Trophoblast cell (in vitro differentiated cells and primary cell): Measurements from ENCODE around the gene NLRC5.

Experiments
- DNase-seq, 2 donors: peaks; one replicate each; pipeline ENCODE4 v3.0.0-alpha.2; 2016
- H2AFZ ChIP-seq: 2 replicates; pipeline ENCODE4 v1.6.1; 2013; ENCODE audit warnings: low read length, moderate library complexity, mild to moderate bottlenecking; ENCODE audit not compliant: insufficient read depth, poor library complexity
- H2AK5ac ChIP-seq: 2 replicates; pipeline ENCODE4 v1.6.1; 2013; ENCODE audit warnings: mild to moderate bottlenecking, low read length
- H2BK120ac ChIP-seq: 2 replicates; pipeline ENCODE4 v1.6.1; 2013; ENCODE audit warnings: low read length, mild to moderate bottlenecking, moderate library complexity; ENCODE audit not compliant: insufficient read depth, poor library complexity
- H2BK12ac ChIP-seq: 2 replicates; pipeline ENCODE4 v1.6.1; 2013; ENCODE audit warnings: mild to moderate bottlenecking, low read length, moderate library complexity
- H2BK5ac ChIP-seq: 2 replicates; pipeline ENCODE4 v1.6.1; 2013; ENCODE audit warnings: low read length, low read depth, moderate library complexity, mild to moderate bottlenecking; ENCODE audit not compliant: poor library complexity
- H3K14ac ChIP-seq: 2 replicates; pipeline ENCODE4 v1.6.1; 2013; ENCODE audit warnings: mild to moderate bottlenecking, low read length
- H3K18ac ChIP-seq: 2 replicates; pipeline ENCODE4 v1.6.1; 2013; ENCODE audit warnings: mild to moderate bottlenecking, low read length
- H3K23ac ChIP-seq: 2 replicates; pipeline ENCODE4 v1.6.1; 2013; ENCODE audit warnings: low read length
- H3K27ac ChIP-seq: 2 replicates; pipeline ENCODE4 v1.5.1; 2013; ENCODE audit warnings: low read depth, mild to moderate bottlenecking, inconsistent platforms, low read length, moderate library complexity
- H3K27me3 ChIP-seq: 2 replicates; pipeline ENCODE4 v1.6.1; 2013; ENCODE audit warnings: inconsistent platforms, mild to moderate bottlenecking, low read length, moderate library complexity; ENCODE audit not compliant: insufficient read depth
- H3K36me3 ChIP-seq, 2 experiments: 1 replicate in 1 of 2; 2 replicates in 1 of 2; pipeline ENCODE4 v1.6.1; 2013; ENCODE audit warnings: low read length in 2 of 2, mild to moderate bottlenecking in 2 of 2, moderate library complexity in 1 of 2; ENCODE audit not compliant: insufficient read depth in 2 of 2, control insufficient read depth in 1 of 2
- H3K4ac ChIP-seq: 2 replicates; pipeline ENCODE4 v1.6.1; 2013; ENCODE audit warnings: low read depth, mild to moderate bottlenecking, low read length, moderate library complexity
- H3K4me1 ChIP-seq, 2 experiments: 1 replicate in 1 of 2; 2 replicates in 1 of 2; pipeline ENCODE4 v1.6.1; 2013; ENCODE audit warnings: low read length in 2 of 2, mild to moderate bottlenecking in 2 of 2, moderate library complexity in 1 of 2; ENCODE audit not compliant: insufficient read depth in 2 of 2, control insufficient read depth in 1 of 2
- H3K4me2 ChIP-seq: 2 replicates; pipeline ENCODE4 v1.6.1; 2013; ENCODE audit warnings: inconsistent platforms, mild to moderate bottlenecking, low read length, moderate library complexity
- H3K4me3 ChIP-seq: 2 replicates; pipeline ENCODE4 v1.5.1; 2013; ENCODE audit warnings: mild to moderate bottlenecking, low read depth, low read length, inconsistent platforms
- H3K79me1 ChIP-seq: one replicate; pipeline ENCODE4 v1.6.1; 2013; ENCODE audit warnings: low read length
- H3K79me2 ChIP-seq: 2 replicates; pipeline ENCODE4 v1.6.1; 2013; ENCODE audit warnings: low read length, mild to moderate bottlenecking; ENCODE audit not compliant: control insufficient read depth, insufficient read depth, poor library complexity
- H3K9ac ChIP-seq: 2 replicates; pipeline ENCODE4 v1.6.1; 2013; ENCODE audit warnings: mild to moderate bottlenecking, low read length
- H3K9me3 ChIP-seq: 2 replicates; pipeline ENCODE4 v1.6.1; 2013; ENCODE audit warnings: low read depth, mild to moderate bottlenecking, control low read depth, inconsistent platforms, low read length; ENCODE audit not compliant: insufficient read depth
- H4K12ac ChIP-seq: 2 replicates; pipeline ENCODE4 v1.6.1; 2013; ENCODE audit warnings: low read depth, mild to moderate bottlenecking, low read length, moderate library complexity
- H4K8ac ChIP-seq: 2 replicates; pipeline ENCODE4 v1.6.1; 2013; ENCODE audit warnings: low read depth, mild to moderate bottlenecking, low read length, moderate library complexity
- H4K91ac ChIP-seq: one replicate; pipeline ENCODE4 v1.6.1; 2013; ENCODE audit warnings: low read depth, mild to moderate bottlenecking, low read length, moderate library complexity
- WGBS: extraction: QIAGEN DNeasy Blood & Tissue Kit; methylation state at CpG from one replicate; pipeline ENCODE4 v1.1.7; 2013; ENCODE audit warnings: missing lambda C conversion rate; ENCODE audit not compliant: insufficient read length, insufficient coverage; ENCODE audit errors: extremely low coverage; 5-methylcytosine and 5-hydroxymethylcytosine counted together

Gene NLRC5

DNA sequence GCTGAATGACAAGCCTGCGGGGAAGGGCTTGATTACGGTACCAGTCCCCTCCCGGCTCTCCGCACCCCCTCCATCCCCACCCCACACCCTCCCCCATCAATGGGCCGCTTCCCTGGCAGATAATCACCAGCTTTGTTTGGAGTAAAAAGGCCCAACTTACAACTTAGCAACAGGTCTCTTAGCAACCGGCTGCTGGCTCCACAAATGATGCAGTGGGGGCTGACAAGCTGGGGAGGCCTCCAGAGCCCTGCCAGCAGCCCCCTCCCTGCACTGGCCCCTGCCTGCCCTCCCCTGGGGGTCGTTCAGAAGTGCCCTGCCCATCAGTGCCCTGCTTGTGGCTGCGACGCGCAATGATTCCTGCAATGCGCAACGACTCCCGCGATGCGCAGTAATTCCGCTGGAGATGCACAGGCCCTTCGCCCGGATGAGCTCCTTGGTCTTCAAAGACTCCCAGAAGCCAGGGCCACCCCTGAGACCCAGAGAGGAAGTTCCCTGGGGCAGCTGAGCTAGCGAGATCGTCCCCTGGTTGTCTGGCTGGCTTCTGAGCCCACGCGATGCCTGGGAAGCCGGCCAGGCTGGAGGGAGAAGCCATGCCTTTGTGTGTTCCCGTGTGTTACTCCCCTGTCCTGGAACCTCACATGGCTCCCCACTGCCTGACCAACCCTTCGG is 126.3 kb downstream of the NLRC5 start:
- H3K36me3 ChIP-seq, result peaks cover 45 to 53% of the 10 kb centered on the region in 2 experiments
- no peak overlapping the region for H3K4me3 ChIP-seq
- H3K4me2 ChIP-seq, result no peak overlapping the region
- no peak overlapping the region for H3K9ac ChIP-seq
- DNase-seq, result no peak
- no peak overlapping the region for H3K14ac ChIP-seq
- no peak overlapping the region for H2AFZ ChIP-seq
- no peaks in the 10 kb centered on the region for H3K27me3 ChIP-seq
- H4K8ac ChIP-seq, result no peak overlapping the region
- no peak overlapping the region for H3K4ac ChIP-seq
- no peak overlapping the region for H2BK120ac ChIP-seq
- no peak overlapping the region for H3K23ac ChIP-seq
- peaks cover 2% of the 10 kb centered on the region for H3K9me3 ChIP-seq
- no peak overlapping the region for H2BK5ac ChIP-seq
- H4K91ac ChIP-seq, result no peak overlapping the region
- H3K79me1 ChIP-seq, result no peaks in the 10 kb centered on the region
- no peak overlapping the region for H2AK5ac ChIP-seq
- no peak overlapping the region for H3K27ac ChIP-seq
- no CpG with 5 or more reads among the region's 25 CpGs for WGBS
- no peak overlapping the region for H4K12ac ChIP-seq
- no peak overlapping the region for H2BK12ac ChIP-seq
- H3K18ac ChIP-seq, result no peak overlapping the region
- H3K79me2 ChIP-seq, result no peaks in the 10 kb centered on the region
- peaks cover 0 to 5% of the 10 kb centered on the region in 2 experiments for H3K4me1 ChIP-seq

DNA sequence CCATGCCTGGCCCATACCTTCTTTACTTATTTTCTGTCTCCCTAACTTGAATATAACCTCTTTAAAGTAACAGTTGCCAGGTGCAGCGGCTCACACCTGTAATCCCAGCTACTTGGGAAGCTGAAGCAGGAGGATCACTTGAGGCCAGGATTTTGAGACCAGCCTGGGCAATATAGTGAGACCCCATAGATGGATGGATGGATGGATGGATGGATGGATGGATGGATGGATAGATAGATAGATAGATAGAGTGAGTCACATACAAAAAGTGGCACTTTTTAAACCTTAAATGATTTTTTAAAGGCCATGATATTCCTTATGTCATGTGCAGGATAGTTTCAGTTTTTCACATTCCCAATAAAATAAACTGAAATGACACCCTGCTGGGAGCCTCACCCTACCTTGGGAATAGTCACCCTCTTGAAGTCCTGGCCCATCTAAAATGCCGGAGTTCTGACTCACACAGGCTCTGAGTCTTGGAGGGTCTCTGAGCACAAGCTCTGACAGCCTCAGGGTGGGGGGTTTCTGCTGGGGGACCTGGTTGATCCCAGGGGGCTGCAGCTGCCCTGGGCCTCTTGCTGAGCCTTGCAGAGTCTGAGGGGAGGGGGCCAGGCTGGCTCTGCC is 129.2 kb downstream of the NLRC5 start:
- H2BK12ac ChIP-seq, result no peak overlapping the region
- H3K27ac ChIP-seq, result no peak overlapping the region
- H2AFZ ChIP-seq, result no peak overlapping the region
- H4K91ac ChIP-seq, result no peak overlapping the region
- H3K4ac ChIP-seq, result no peak overlapping the region
- H3K79me2 ChIP-seq, result no peaks in the 10 kb centered on the region
- no peaks in the 10 kb centered on the region for H3K27me3 ChIP-seq
- H3K36me3 ChIP-seq, result peaks cover 51 to 69% of the 10 kb centered on the region in 2 experiments
- H3K4me1 ChIP-seq, result no peaks in the 10 kb centered on the region
- H3K23ac ChIP-seq, result no peak overlapping the region
- H3K9ac ChIP-seq, result no peak overlapping the region
- no peak overlapping the region for H2BK120ac ChIP-seq
- no peak overlapping the region for H3K14ac ChIP-seq
- DNase-seq, result no peak
- no peak overlapping the region for H3K4me3 ChIP-seq
- no peak overlapping the region for H2AK5ac ChIP-seq
- H3K18ac ChIP-seq, result no peak overlapping the region
- H3K9me3 ChIP-seq, result peaks cover 2% of the 10 kb centered on the region
- H3K79me1 ChIP-seq, result no peaks in the 10 kb centered on the region
- H2BK5ac ChIP-seq, result no peak overlapping the region
- H4K12ac ChIP-seq, result no peak overlapping the region
- H4K8ac ChIP-seq, result no peak overlapping the region
- H3K4me2 ChIP-seq, result no peak overlapping the region
- no CpG with 5 or more reads among the region's 2 CpGs for WGBS

DNA sequence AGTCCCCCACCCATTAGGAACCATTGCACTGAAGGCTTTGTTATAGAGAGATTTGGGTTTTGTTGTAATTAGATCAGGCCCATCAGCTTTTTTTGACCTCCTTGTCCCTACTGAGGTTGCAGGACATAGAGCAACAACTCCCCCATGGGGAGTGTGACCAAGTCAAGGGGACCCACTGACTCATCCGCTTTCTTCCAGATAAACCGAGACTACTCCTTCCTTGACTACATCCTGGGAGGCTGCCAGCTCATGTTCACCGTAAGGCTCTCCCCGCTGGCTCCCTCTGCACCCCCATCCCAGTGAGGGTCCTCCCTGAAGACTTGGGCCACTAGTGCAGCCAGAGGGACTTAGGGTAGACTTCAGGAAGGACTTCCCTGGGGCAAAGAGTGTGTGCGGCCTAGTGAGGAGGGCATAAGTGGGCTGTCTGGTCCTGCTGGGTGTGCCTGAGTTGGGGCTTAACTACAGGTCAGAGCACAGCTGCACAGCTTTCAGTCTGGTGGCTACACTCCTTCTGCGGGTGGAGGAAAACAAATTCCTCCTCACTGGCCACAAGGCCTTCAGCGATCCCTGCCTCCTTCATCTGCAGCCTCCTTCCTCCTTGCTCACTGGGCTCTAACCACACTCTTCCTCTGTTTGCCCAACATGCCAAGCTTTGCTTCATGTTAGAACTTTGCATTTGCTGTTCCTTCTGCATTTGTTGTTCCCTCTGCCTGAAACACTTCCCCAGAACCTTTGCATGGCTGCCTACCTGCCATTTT is 134.0 kb downstream of the NLRC5 start:
- Histone ChIP-seq H4K8ac (no peak overlapping the region), H2AK5ac (no peak overlapping the region), H3K4ac (no peak overlapping the region), H2AFZ (no peak overlapping the region), H3K79me2 (no peaks in the 10 kb centered on the region), H3K18ac (no peak overlapping the region), H3K27ac (no peak overlapping the region), H2BK120ac (no peak overlapping the region), H3K4me3 (no peak overlapping the region), H3K4me1 (no peaks in the 10 kb centered on the region), H3K36me3 (peaks cover 25 to 42% of the 10 kb centered on the region in 2 experiments), H4K12ac (no peak overlapping the region), H3K27me3 (no peaks in the 10 kb centered on the region), H3K9me3 (peaks cover 2% of the 10 kb centered on the region), H3K4me2 (no peak overlapping the region), H3K79me1 (no peaks in the 10 kb centered on the region), H3K14ac (no peak overlapping the region), H2BK12ac (no peak overlapping the region), H3K9ac (no peak overlapping the region), H3K23ac (no peak overlapping the region), H2BK5ac (no peak overlapping the region), H4K91ac (no peak overlapping the region)
- WGBS, result no CpG with 5 or more reads among the region's 7 CpGs
- no peak for DNase-seq

DNA sequence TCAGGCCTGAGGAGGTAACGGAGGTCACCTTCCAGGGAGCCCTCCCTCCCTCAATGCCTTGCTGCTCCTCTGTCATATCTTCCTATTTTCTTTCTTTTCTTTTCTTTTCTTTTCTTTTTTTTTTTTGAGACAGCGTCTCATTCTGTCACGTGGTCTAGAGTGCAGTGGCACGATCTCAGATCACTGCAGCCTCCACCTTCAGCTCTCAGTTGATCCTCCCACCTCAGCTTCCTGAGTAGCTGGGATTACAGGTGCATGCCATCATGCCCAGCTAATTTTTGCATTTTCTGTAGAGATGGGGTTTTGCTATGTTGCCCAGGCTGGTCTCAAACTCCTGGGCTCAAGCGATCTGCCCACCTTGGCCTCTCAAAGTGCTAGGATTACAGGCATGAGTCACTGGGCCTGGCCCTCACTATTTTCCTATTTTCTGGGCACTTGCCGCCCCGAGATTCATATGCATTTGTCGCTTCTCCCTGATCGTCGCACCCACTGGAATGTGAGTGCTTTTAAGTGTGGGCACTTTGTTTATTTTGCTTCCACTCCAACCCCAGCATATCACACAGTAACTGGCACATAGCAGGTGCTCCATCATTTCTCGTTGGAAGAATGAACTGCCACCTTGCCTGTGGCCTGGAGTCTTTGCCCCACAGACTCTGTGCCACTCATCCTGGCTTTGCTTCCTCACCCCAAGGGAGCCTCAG is 134.8 kb downstream of the NLRC5 start:
- Histone ChIP-seq H2BK12ac (no peak overlapping the region), H4K91ac (no peak overlapping the region), H3K4me3 (no peak overlapping the region), H2BK5ac (no peak overlapping the region), H3K79me2 (no peaks in the 10 kb centered on the region), H2AFZ (no peak overlapping the region), H2BK120ac (no peak overlapping the region), H3K79me1 (no peaks in the 10 kb centered on the region), H3K4me2 (no peak overlapping the region), H3K4me1 (no peaks in the 10 kb centered on the region), H4K12ac (no peak overlapping the region), H3K9ac (no peak overlapping the region), H3K27ac (no peak overlapping the region), H3K23ac (no peak overlapping the region), H3K14ac (no peak overlapping the region), H3K36me3 (peaks cover 26 to 38% of the 10 kb centered on the region in 2 experiments), H3K18ac (no peak overlapping the region), H3K27me3 (no peaks in the 10 kb centered on the region), H3K9me3 (peaks cover 2% of the 10 kb centered on the region), H2AK5ac (no peak overlapping the region), H3K4ac (no peak overlapping the region), H4K8ac (no peak overlapping the region)
- DNase-seq, result no peak
- no CpG with 5 or more reads among the region's 11 CpGs for WGBS
